Esophagus muscularis mucosa (tissue), 3 donors: ENCODE data around the gene METTL15.

Experiments
- CTCF ChIP-seq, 3 experiments: fragments of 200-600 bp in 2 of 3; fragments of 450-650 bp in 1 of 3; sonication (generic) in 2 of 3; IDR thresholded peaks; one replicate each; pipeline ENCODE4 v1.5.1; 2017 to 2019; ENCODE audit warnings: antibody characterized with exemption in 3 of 3, mild to moderate bottlenecking in 2 of 3, moderate library complexity in 1 of 3
- POLR2A ChIP-seq: fragments of 450-650 bp; IDR thresholded peaks from one replicate; pipeline ENCODE4 v1.6.1; 2017; ENCODE audit warnings: antibody characterized with exemption, moderate library complexity, mild to moderate bottlenecking, low read depth

GRCh38 chr11:28114731-28115130, 6.5 kb downstream of the METTL15 start:
- TF ChIP-seq CTCF (IDR thresholded peaks at IDR 0.05) (no peak), POLR2A (no peak)
